HG03066 (cell line): ENCODE measurements around the gene MCC.

ENCODE experiments used
- ATAC-seq: cut with Tn5 transposase; IDR thresholded peaks from one replicate; pipeline ENCODE4 v1.9.1; 2021; ENCODE audit warnings: low read depth; ENCODE audit not compliant: unreplicated experiment

MCC gene

GRCh38 chr5:113050721-113051382 is 437.4 kb downstream of the MCC start:
- no peak for ATAC-seq

- no peak for ATAC-seq
Observed at GRCh38 chr5:113048931-113049330, 439.3 kb downstream of the MCC start.

GRCh38 chr5:113047733-113048652 is 440.3 kb downstream of the MCC start:
- peak; percentile 81 for ATAC-seq

GRCh38 chr5:113047234-113047633 is 441.0 kb downstream of the MCC start:
- ATAC-seq, result no peak

- no peak for ATAC-seq
Observed at GRCh38 chr5:113044776-113045465, 443.3 kb downstream of the MCC start.

- no peak for ATAC-seq
Observed at GRCh38 chr5:113043491-113043931, 444.7 kb downstream of the MCC start.

- ATAC-seq, result no peak
Observed at GRCh38 chr5:113042491-113043243, 445.6 kb downstream of the MCC start.

- no peak for ATAC-seq
Observed at GRCh38 chr5:113040672-113041260, 447.5 kb downstream of the MCC start.

GRCh38 chr5:113039934-113040285 is 448.3 kb downstream of the MCC start:
- ATAC-seq, result no peak

- no peak for ATAC-seq
Observed at GRCh38 chr5:113039229-113039933, 448.9 kb downstream of the MCC start.

GRCh38 chr5:113038714-113039113 is 449.5 kb downstream of the MCC start:
- ATAC-seq, result no peak

- ATAC-seq, result no peak
Observed at GRCh38 chr5:113038136-113038535, 450.1 kb downstream of the MCC start.

GRCh38 chr5:113036826-113037225 is 451.4 kb downstream of the MCC start:
- ATAC-seq, result no peak

GRCh38 chr5:113036321-113036720 is 451.9 kb downstream of the MCC start:
- ATAC-seq, result no peak

- ATAC-seq, result no peak
Observed at GRCh38 chr5:113035096-113035495, 453.2 kb downstream of the MCC start.

GRCh38 chr5:113034182-113034773 is 454.0 kb downstream of the MCC start:
- ATAC-seq, result no peak

GRCh38 chr5:113031557-113031956 is 456.7 kb downstream of the MCC start:
- ATAC-seq, result no peak

GRCh38 chr5:113031104-113031503 is 457.1 kb downstream of the MCC start:
- ATAC-seq, result no peak

GRCh38 chr5:113029614-113030013 is 458.6 kb downstream of the MCC start:
- ATAC-seq, result no peak
